Measurements from ENCODE around the gene LGALS7B.
"Not testable (repeated sequence)": the region's sequence is repeated elsewhere in the genome, so short reads cannot be mapped to it uniquely, and the experiment has no call there.

The LGALS7B gene

GRCh38 chr19:38799104-38799503 is 10.1 kb downstream of the LGALS7B start:
- H3K36me3 ChIP-seq (ENCODE audit: control insufficient read depth, insufficient read depth, low read length): no peaks in the 10 kb centered on the region
- no peaks in the 10 kb centered on the region for H3K4me1 ChIP-seq (ENCODE audit: control insufficient read depth, insufficient read depth, low read length)
- H3K9ac ChIP-seq (ENCODE audit: low read length): no peak overlapping the region
- no peak overlapping the region for H3K27ac ChIP-seq (ENCODE audit: low read depth, low read length)
- 0 out of 2 replicates have a peak, but pooled peaks cover 5% of the 10 kb centered on the region for H3K9me3 ChIP-seq (ENCODE audit: control insufficient read depth, insufficient read depth, low read depth, low read length)
- H3K27me3 ChIP-seq (ENCODE audit: control insufficient read depth, insufficient read depth, low read length): no peaks in the 10 kb centered on the region
- no peak overlapping the region for H3K4me3 ChIP-seq (ENCODE audit: low read depth, low read length)

- H3K9ac ChIP-seq (ENCODE audit: low read length): no peak overlapping the region
- H3K27me3 ChIP-seq (ENCODE audit: control insufficient read depth, insufficient read depth, low read length): no peaks in the 10 kb centered on the region
- H3K4me3 ChIP-seq (ENCODE audit: low read depth, low read length): no peak overlapping the region
- H3K36me3 ChIP-seq (ENCODE audit: control insufficient read depth, insufficient read depth, low read length): no peaks in the 10 kb centered on the region
- no peak overlapping the region for H3K27ac ChIP-seq (ENCODE audit: low read depth, low read length)
- H3K9me3 ChIP-seq (ENCODE audit: control insufficient read depth, insufficient read depth, low read depth, low read length): 0 out of 2 replicates have a peak, but pooled peaks cover 5% of the 10 kb centered on the region
- no peaks in the 10 kb centered on the region for H3K4me1 ChIP-seq (ENCODE audit: control insufficient read depth, insufficient read depth, low read length)
Measured at GRCh38 chr19:38800577-38801347, 11.8 kb downstream of the LGALS7B start.

- no peak overlapping the region for H3K27ac ChIP-seq (ENCODE audit: low read depth, low read length)
- H3K4me3 ChIP-seq (ENCODE audit: low read depth, low read length): no peak overlapping the region
- no peaks in the 10 kb centered on the region for H3K27me3 ChIP-seq (ENCODE audit: control insufficient read depth, insufficient read depth, low read length)
- no peaks in the 10 kb centered on the region for H3K36me3 ChIP-seq (ENCODE audit: control insufficient read depth, insufficient read depth, low read length)
- H3K9ac ChIP-seq (ENCODE audit: low read length): no peak overlapping the region
- H3K9me3 ChIP-seq (ENCODE audit: control insufficient read depth, insufficient read depth, low read depth, low read length): 0 out of 2 replicates have a peak, but pooled peaks cover 5% of the 10 kb centered on the region
- no peaks in the 10 kb centered on the region for H3K4me1 ChIP-seq (ENCODE audit: control insufficient read depth, insufficient read depth, low read length)
Measured at GRCh38 chr19:38801359-38802095, 12.5 kb downstream of the LGALS7B start.

GRCh38 chr19:38803543-38803942 is 14.5 kb downstream of the LGALS7B start:
- Histone ChIP-seq H3K4me1 (ENCODE audit: control insufficient read depth, insufficient read depth, low read length) (no peaks in the 10 kb centered on the region), H3K27me3 (ENCODE audit: control insufficient read depth, insufficient read depth, low read length) (no peaks in the 10 kb centered on the region), H3K36me3 (ENCODE audit: control insufficient read depth, insufficient read depth, low read length) (no peaks in the 10 kb centered on the region), H3K4me3 (ENCODE audit: low read depth, low read length) (no peak overlapping the region), H3K27ac (ENCODE audit: low read depth, low read length) (no peak overlapping the region), H3K9ac (ENCODE audit: low read length) (no peak overlapping the region), H3K9me3 (ENCODE audit: control insufficient read depth, insufficient read depth, low read depth, low read length) (peaks cover 9% of the 10 kb centered on the region; the same call in 1 of the 2 replicates)

DNA sequence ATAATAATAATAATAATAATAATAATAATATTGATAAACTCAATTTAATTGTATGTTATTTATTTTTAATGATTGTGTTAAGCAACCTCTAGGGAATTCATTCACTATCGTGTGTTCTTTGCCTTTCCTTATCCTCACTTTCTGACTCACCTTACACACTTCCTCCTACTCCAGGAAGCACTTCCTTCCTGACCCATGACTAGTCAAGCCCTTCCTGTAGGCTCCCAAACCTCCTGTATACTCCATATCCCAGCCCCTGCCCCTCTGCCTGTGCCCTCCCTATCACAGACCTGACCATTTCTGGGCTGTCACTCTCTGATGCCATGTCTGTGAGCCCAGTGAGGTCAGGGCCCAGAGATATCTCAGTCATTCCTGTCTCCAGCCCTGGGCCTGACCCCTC is 16.2 kb downstream of the LGALS7B start:
- no peak overlapping the region for H3K27ac ChIP-seq (ENCODE audit: low read depth, low read length)
- no peaks in the 10 kb centered on the region for H3K27me3 ChIP-seq (ENCODE audit: control insufficient read depth, insufficient read depth, low read length)
- no peaks in the 10 kb centered on the region for H3K4me1 ChIP-seq (ENCODE audit: control insufficient read depth, insufficient read depth, low read length)
- H3K4me3 ChIP-seq (ENCODE audit: low read depth, low read length): no peak overlapping the region
- H3K36me3 ChIP-seq (ENCODE audit: control insufficient read depth, insufficient read depth, low read length): no peaks in the 10 kb centered on the region
- peaks cover 4% of the 10 kb centered on the region; the same call in 1 of the 2 replicates for H3K9me3 ChIP-seq (ENCODE audit: control insufficient read depth, insufficient read depth, low read depth, low read length)
- H3K9ac ChIP-seq (ENCODE audit: low read length): no peak overlapping the region

DNA sequence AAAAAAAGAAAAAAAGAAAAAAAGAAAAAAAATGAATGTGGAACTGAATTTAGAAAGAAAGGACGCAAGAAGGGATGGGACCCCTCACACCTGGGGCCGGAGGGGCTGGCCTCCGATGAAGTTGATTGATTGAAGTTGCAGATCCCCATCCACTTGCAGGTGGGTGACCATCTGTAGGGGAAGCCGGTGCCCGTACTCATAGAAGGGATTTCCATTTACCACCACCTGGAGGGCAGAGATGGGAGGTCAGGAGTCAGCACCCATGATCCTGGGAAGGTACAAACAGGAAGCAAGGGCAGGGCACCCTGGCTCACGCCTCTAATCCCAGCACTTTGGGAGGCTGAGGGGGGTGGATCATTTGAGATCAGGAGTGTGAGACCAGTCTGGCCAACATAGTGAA is 17.4 kb downstream of the LGALS7B start:
- H3K27me3 ChIP-seq (ENCODE audit: control insufficient read depth, insufficient read depth, low read length): no peaks in the 10 kb centered on the region
- H3K36me3 ChIP-seq (ENCODE audit: control insufficient read depth, insufficient read depth, low read length): no peaks in the 10 kb centered on the region
- H3K9me3 ChIP-seq (ENCODE audit: control insufficient read depth, insufficient read depth, low read depth, low read length): peaks cover 4% of the 10 kb centered on the region; the same call in 1 of the 2 replicates

GRCh38 chr19:38807374-38808098 is 18.5 kb downstream of the LGALS7B start:
- not testable (repeated sequence) for H3K9ac ChIP-seq (ENCODE audit: low read length); H3K27ac ChIP-seq (ENCODE audit: low read depth, low read length); H3K4me3 ChIP-seq (ENCODE audit: low read depth, low read length); H3K27me3 ChIP-seq (ENCODE audit: control insufficient read depth, insufficient read depth, low read length); H3K4me1 ChIP-seq (ENCODE audit: control insufficient read depth, insufficient read depth, low read length); H3K36me3 ChIP-seq (ENCODE audit: control insufficient read depth, insufficient read depth, low read length); H3K9me3 ChIP-seq (ENCODE audit: control insufficient read depth, insufficient read depth, low read depth, low read length)

More for the DNA sequence above, 17.4 kb downstream of the LGALS7B start:
- Histone ChIP-seq H3K27ac (ENCODE audit: low read depth, low read length) (no peak overlapping the region), H3K4me1 (ENCODE audit: control insufficient read depth, insufficient read depth, low read length) (no peaks in the 10 kb centered on the region), H3K4me3 (ENCODE audit: low read depth, low read length) (no peak overlapping the region), H3K9ac (ENCODE audit: low read length) (no peak overlapping the region)

DNA sequence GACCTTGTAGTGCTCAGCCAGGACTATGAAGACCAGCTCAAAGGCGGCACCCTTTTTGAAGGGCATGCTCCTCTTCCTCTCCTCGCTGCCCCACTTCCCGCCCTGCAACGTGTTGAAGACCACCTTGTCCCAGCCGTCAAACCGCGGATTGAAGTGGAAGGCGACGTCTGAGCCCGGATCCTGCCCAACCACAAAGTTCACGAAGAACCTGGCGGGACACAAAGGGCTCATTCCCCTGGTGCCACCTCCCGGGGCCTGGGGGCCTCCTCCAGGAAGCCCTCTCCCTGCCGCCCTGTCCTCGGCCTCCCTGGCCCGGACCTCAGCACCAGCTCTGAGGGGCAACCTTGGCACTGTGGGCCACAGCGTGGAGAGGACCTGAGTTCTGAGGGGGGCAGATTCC is 19.7 kb downstream of the LGALS7B start:
- H3K27ac ChIP-seq (ENCODE audit: low read depth, low read length): no peak overlapping the region
- no peak overlapping the region for H3K4me3 ChIP-seq (ENCODE audit: low read depth, low read length)
- no peaks in the 10 kb centered on the region for H3K4me1 ChIP-seq (ENCODE audit: control insufficient read depth, insufficient read depth, low read length)
- H3K36me3 ChIP-seq (ENCODE audit: control insufficient read depth, insufficient read depth, low read length): no peaks in the 10 kb centered on the region
- H3K9ac ChIP-seq (ENCODE audit: low read length): no peak overlapping the region
- peaks cover 4% of the 10 kb centered on the region; the same call in 1 of the 2 replicates for H3K9me3 ChIP-seq (ENCODE audit: control insufficient read depth, insufficient read depth, low read depth, low read length)
- no peaks in the 10 kb centered on the region for H3K27me3 ChIP-seq (ENCODE audit: control insufficient read depth, insufficient read depth, low read length)

- H3K9me3 ChIP-seq (ENCODE audit: control insufficient read depth, insufficient read depth, low read depth, low read length): peaks cover 4% of the 10 kb centered on the region; the same call in 1 of the 2 replicates
- H3K9ac ChIP-seq (ENCODE audit: low read length): no peak overlapping the region
- no peak overlapping the region for H3K4me3 ChIP-seq (ENCODE audit: low read depth, low read length)
- H3K27me3 ChIP-seq (ENCODE audit: control insufficient read depth, insufficient read depth, low read length): no peaks in the 10 kb centered on the region
- no peaks in the 10 kb centered on the region for H3K4me1 ChIP-seq (ENCODE audit: control insufficient read depth, insufficient read depth, low read length)
- no peak overlapping the region for H3K27ac ChIP-seq (ENCODE audit: low read depth, low read length)
- no peaks in the 10 kb centered on the region for H3K36me3 ChIP-seq (ENCODE audit: control insufficient read depth, insufficient read depth, low read length)
Measured at GRCh38 chr19:38809592-38810252, 20.7 kb downstream of the LGALS7B start.

GRCh38 chr19:38812009-38812840 is 23.2 kb downstream of the LGALS7B start:
- no peaks in the 10 kb centered on the region for H3K27me3 ChIP-seq (ENCODE audit: control insufficient read depth, insufficient read depth, low read length)
- no peak overlapping the region for H3K4me3 ChIP-seq (ENCODE audit: low read depth, low read length)
- H3K9ac ChIP-seq (ENCODE audit: low read length): no peak overlapping the region
- peaks cover 25% of the 10 kb centered on the region for H3K36me3 ChIP-seq (ENCODE audit: control insufficient read depth, insufficient read depth, low read length)
- H3K27ac ChIP-seq (ENCODE audit: low read depth, low read length): no peak overlapping the region
- no peaks in the 10 kb centered on the region for H3K4me1 ChIP-seq (ENCODE audit: control insufficient read depth, insufficient read depth, low read length)
- peaks cover under 1% of the 10 kb centered on the region; the same call in 1 of the 2 replicates for H3K9me3 ChIP-seq (ENCODE audit: control insufficient read depth, insufficient read depth, low read depth, low read length)

All from HUES6 (cell line).